HG03378 (cell line): ENCODE data around the gene SNIP1.
"Not testable (repeated sequence)": the region's sequence is repeated elsewhere in the genome, so short reads cannot be mapped to it uniquely, and the experiment has no call there.

ENCODE experiments used
- ATAC-seq: cut with Tn5 transposase; IDR thresholded peaks from one replicate; pipeline ENCODE4 v1.9.1; 2021; ENCODE audit warnings: mild to moderate bottlenecking, moderate library complexity; ENCODE audit not compliant: unreplicated experiment

Gene SNIP1

DNA sequence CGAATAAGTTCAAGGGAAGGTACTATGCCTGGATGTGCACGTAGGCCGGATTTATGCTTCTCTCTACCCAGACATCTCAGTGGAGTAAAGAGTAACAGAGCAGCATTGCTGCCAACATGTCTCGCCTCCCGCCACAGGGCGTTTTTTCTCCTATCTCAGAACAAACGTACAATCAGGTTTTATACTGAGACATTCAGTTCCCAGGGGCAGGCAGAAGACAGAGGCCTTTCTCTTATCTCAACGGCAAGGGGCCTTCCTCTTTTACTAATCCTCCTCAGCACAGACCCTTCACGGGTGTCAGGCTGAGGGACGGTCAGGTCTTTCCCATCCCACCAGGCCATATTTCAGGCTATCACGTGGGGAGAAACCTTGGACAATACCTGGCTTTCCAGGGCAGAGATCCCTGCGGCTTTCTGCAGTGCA is 5.9 kb upstream of the SNIP1 start:
- ATAC-seq = not testable (repeated sequence)

DNA sequence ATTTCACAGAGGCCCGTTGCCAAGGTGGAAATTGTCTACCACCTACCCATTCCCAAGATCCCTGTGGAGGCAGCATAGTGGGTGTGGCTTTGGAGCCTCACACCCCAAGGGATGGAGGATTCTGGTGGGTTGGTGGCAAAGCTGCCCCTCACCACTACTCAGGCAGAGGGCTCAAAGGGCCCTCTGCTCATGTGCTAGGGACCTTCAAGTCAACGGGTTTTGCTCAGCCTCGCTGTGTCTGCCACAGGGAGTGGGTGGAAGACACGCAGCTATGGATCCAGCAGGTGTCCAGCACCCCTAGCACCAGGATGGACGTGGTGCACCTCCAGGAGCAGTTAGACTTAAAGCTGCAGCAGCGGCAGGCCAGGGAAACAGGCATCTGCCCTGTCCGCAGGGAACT is 5.0 kb upstream of the SNIP1 start:
- no peak for ATAC-seq

DNA sequence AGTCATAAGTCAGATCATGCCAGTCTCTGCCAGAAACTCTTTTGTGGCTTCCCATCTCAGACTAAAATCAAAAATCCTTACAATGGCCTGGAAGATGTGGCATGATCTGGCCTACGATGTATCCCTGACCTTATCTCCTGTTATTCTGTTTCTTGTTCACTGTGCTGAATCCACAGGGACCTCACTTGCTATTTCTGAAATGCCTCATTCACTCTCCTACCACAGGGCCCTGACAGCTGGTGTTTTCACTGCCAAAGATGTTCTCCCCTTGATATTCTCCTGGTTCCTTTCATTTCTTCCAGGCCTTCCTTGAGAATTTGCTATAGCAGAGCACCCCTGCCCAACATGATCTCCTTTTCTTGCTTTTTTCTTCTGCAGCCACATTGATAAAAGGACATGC is 4.3 kb upstream of the SNIP1 start:
- no peak for ATAC-seq

GRCh38 chr1:37557402-37557801 is 3.3 kb upstream of the SNIP1 start:
- no peak for ATAC-seq

DNA sequence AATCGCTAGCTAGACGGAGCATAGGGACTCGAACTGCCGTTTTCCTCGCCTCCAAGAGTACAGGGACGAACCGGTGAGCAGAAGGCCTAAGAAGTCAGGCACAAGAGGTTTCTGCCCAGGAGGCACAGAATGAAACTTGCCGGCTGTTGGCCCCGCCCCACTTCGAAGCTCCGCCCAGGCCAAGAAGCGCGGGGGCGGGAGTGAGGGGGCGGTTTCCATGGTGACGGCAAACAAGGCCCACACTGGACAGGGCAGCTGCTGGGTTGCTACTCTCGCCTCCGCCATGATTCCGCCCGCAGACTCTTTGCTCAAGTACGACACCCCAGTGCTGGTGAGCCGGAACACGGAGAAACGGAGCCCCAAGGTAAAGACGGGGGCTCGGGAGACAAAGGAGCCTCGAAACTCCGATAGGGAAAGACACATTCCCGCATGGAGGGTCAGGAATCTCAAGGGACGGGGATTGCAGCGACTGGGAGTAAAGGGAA is 2.7 kb upstream of the SNIP1 start, which contains the start of gene DNALI1:
Gene DNALI1, plus strand, starts transcription at position 229 of the 485 bp plus-strand sequence. Its CDS starts 55 bp downstream, at position 284.
- no peak for ATAC-seq

DNA sequence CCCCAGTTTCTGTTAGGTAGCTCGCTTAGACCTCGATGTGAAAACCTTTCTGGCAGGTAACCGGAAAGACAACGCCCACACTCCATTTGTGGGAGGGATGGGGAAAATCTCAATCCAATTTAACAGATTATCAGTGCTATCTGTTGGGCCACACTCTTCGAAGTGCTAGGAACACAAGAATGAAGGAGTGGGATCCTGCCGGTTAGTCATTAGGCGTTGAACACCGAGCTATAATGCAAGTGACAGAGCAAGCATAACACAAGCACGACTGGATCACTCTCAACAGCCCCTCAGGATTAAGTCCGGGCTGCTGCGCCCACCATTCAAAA is 531 bp downstream of the SNIP1 start:
- ATAC-seq = no peak

GRCh38 chr1:37549341-37549740 is 4.8 kb downstream of the SNIP1 start:
- ATAC-seq = no peak

DNA sequence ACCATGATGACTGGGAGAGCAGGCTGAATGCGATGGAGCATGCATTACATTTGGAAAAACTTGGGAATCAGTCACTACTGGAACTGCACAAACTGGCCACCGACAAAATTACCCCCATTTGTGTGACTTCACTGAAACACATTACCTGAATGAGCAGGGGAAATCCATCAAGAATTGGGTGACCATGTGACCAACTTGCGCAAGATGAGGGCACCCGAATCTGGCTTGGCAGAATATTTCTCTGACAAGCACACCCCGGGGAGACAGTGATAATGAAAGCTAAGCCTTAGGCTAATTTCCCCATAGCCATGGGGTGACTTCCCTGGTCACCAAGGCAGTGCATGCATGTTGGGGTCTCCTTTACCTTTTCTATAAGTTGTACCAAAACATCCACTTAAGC is 9.1 kb downstream of the SNIP1 start:
- ATAC-seq = no peak

DNA sequence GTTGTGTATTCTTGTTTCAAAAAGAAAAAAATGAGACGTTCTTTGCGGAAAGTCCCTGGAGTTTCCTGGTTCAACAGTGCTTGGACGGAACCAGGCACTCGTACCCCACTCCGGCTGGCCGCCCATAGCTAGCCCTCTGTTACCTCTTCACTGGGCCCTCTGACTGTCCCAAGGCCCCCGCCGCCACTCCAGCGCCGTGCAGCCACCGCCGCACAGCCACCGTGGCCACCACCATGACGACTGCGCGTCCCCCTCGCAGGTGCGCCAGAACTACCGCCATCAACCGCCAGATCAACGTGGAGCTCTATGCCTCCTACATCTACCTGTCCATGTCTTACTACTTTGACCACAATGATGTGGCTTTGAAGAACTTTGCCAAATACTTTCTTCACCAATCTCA is 9.6 kb downstream of the SNIP1 start:
- no peak for ATAC-seq

GRCh38 chr1:37540036-37540785 is 13.9 kb downstream of the SNIP1 start:
- ATAC-seq = no peak

DNA sequence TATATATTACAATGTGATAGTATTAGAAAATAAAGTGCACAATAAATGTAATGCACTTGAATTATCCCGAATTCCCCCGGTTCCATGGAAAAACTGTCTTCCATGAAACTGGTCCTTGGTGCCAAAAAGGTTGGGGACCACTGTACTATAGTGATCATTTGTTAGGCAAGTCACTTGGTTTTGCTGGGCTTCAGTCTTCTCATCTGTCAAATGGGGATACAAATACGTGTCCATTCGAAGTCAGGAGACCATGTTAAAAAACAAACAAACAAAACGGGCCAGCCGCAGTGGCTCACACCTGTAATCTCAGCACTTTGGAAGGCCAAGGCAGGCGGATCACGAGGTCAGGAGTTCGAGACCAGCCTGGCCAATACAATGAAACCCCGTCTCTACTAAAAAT is 14.9 kb downstream of the SNIP1 start:
- not testable (repeated sequence) for ATAC-seq

DNA sequence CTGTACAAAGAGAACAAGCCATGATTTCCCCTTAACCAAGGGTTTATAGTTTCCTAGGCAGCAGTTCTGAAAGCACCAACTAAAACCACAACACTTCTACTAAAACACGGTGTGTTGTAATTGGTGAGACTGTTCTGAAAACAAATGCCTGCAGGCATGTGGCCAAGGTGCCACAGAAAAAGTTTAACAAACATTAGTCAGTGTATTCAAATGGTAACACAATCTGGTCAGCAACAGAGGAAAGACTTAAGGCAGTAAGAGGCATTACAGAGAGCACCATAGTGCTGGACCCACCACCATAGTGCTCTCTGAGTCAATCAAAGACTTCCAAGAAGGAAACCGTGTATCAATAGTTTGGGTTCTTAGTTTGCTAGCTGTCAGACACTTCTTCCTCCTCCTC is 16.7 kb downstream of the SNIP1 start:
- no peak for ATAC-seq

GRCh38 chr1:37533317-37534093 is 20.6 kb downstream of the SNIP1 start:
- no peak for ATAC-seq

DNA sequence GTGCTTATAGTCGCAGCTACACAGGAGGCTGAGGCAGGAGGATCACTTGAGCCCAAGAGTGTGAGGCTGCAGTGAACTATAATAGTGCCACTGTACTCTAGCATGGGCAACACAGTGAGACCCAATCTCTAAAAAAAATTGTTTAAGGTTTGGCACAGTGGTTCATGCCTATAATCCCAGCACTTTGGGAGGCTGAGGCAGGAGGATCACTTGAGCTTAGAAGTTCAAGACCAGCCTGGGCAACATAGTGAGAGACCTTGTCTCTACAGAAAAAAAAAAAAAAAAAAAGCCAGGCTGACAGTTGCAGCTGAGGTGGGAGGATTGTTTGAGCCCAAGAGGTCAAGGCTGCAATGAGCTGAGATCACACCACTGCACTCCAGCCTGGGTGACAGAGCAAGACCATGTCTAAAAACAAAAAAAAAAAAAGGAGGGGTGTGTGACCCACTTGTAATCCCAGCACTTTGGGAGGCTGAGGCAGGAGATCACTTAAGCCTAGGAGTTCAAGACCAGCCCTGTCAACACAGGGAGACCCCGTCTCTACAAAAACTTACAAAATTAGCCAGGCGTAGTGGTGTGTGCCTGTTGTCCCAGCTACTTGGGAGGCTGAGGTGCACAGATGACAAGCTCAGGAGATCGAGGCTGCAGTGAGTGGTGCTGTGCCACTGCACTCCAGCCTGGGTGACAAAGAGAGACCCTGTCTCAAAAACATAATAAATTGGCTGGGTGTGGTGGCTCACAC is 21.5 kb downstream of the SNIP1 start:
- not testable (repeated sequence) for ATAC-seq

- not testable (repeated sequence) for ATAC-seq
Measured at GRCh38 chr1:37529888-37530287, 24.2 kb downstream of the SNIP1 start.

DNA sequence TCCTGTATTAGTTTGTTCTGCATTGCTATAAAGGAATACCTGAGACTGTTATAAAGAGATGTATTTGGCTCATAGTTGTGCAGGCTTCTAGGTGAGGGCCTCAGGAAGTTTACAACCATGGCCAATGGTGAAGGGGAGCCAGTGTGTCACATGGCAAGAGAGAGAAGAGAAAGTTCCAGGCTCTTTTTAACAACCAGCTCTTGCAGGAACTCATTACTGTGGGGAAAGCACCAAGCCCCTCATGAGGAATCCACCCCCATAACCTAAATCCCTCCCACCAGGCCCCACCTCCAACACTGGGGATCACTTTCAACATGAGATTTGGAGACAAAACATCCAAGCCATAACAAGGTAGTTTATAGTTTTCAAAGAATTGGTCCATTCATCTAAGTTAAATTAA is 34.5 kb downstream of the SNIP1 start:
- ATAC-seq = no peak

GRCh38 chr1:37518929-37519328 is 35.2 kb downstream of the SNIP1 start:
- ATAC-seq = not testable (repeated sequence)

DNA sequence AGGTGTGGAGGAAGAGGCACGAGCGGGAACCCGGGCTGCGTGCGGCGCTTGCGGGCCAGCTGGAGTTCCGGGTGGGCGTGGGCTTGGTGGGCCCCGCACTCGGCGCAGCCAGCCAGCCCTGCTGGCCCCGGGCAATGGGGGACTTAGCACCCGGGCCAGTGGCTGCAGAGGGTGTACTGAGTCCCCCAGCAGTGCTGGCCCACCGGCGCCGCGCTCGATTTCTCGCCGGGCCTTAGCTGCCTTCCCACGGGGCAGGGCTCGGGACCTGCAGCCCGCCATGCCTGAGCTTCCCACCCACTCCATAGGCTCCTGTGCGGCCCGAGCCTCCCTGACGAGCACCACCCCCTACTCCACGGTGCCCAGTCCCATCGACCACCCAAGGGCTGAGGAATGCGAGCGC is 35.9 kb downstream of the SNIP1 start:
- ATAC-seq = not testable (repeated sequence)

DNA sequence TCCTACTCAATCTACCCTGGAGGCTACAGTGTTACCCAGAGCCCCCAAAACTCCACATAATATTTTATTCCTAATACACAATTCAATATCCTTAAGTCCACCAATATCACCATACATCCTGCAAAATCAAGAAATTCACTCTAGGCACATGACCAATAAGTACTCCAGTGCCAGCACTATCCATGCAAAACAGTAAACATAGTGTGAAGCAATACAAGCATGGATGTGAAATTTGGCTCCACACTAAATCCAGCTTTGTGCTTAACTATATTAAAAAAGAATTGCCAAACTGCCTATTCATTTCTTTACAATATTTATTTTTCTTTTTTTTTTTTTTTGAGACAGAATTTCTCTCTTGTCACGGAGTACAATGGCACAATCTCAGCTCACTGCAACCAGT is 36.5 kb downstream of the SNIP1 start:
- no peak for ATAC-seq

GRCh38 chr1:37515185-37516034 is 38.7 kb downstream of the SNIP1 start:
- ATAC-seq = no peak
